ENCODE results near the gene RAB11FIP3.

GRCh38 chr16:380762-381011, 44.8 kb upstream of the RAB11FIP3 start:
- TF ChIP-seq CTCF (IDR thresholded peaks at IDR 0.05; ENCODE audit: low read depth, low read length, poor library complexity, severe bottlenecking) (no peak), EZH2phosphoT487 (IDR thresholded peaks at IDR 0.05; ENCODE audit: borderline replicate concordance, low read length) (no peak)
